GM18511 (cell line): ENCODE measurements around the gene PCGF2.
"Not testable (repeated sequence)": the region's sequence is repeated elsewhere in the genome, so short reads cannot be mapped to it uniquely, and the experiment has no call there.

Source experiments
- ATAC-seq: cut with Tn5 transposase; IDR thresholded peaks from one replicate; pipeline ENCODE4 v1.9.1; 2021; ENCODE audit warnings: mild to moderate bottlenecking, moderate library complexity; ENCODE audit not compliant: unreplicated experiment

Gene PCGF2

GRCh38 chr17:38748149-38748891 is at the start of gene PCGF2:
PCGF2 (minus strand) TSS chr17:38748336; CDS start chr17:38740402, 7,934 bp downstream.
- no peak for ATAC-seq

DNA sequence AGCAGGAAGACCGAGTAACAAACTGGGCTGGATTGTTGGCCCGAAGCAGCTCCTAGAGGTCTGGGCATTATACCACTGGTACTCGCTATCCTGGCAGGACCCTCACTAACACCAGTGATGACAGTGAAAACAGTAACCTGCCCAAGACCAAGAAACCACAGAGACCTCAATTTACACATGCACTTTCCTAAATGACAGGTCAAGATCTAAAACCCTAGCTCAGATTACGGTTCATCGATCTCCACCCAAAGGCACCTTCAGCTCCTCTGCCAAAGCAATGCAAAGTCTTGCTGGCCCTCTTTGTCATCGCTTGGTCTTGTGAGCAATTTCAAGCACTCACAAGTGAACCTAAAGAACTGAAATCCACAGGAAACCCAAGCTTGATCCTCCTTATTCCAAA is 49.7 kb upstream of the PCGF2 start:
- ATAC-seq = no peak

- ATAC-seq = no peak
These were observed 49.0 kb upstream of the PCGF2 start for GRCh38 chr17:38797158-38797490.

- ATAC-seq = no peak
These were observed 48.5 kb upstream of the PCGF2 start for GRCh38 chr17:38796451-38797157.

GRCh38 chr17:38794221-38794620 is 46.1 kb upstream of the PCGF2 start:
- ATAC-seq = no peak

GRCh38 chr17:38791162-38791561 is 43.0 kb upstream of the PCGF2 start:
- no peak for ATAC-seq

GRCh38 chr17:38790148-38790707 is 42.1 kb upstream of the PCGF2 start:
- ATAC-seq = not testable (repeated sequence)

- no peak for ATAC-seq
These were observed 41.0 kb upstream of the PCGF2 start for GRCh38 chr17:38789185-38789584.

DNA sequence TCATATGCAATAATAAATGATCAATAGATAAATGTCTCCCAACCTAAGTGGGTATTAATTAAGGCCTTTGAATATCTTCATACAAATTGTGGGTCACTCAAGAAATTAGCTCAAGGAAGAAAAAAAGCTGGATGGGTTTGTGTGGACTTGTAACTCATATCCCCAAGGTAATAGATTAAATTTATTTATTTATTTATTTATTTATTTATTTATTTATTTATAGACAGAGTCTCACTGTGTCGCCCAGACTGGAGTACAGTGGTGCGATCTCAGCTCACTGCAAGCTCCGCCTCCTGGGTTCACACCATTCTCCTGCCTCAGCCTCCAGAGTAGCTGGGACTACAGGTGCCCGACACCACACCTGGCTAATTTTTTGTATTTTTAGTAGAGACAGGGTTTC is 39.9 kb upstream of the PCGF2 start:
- not testable (repeated sequence) for ATAC-seq

GRCh38 chr17:38786372-38786771 is 38.2 kb upstream of the PCGF2 start:
- ATAC-seq = no peak

GRCh38 chr17:38783227-38783626 is 35.1 kb upstream of the PCGF2 start:
- no peak for ATAC-seq

- no peak for ATAC-seq
These were observed 32.0 kb upstream of the PCGF2 start for GRCh38 chr17:38779965-38780752.

GRCh38 chr17:38777641-38778250 is 29.6 kb upstream of the PCGF2 start:
- no peak for ATAC-seq

DNA sequence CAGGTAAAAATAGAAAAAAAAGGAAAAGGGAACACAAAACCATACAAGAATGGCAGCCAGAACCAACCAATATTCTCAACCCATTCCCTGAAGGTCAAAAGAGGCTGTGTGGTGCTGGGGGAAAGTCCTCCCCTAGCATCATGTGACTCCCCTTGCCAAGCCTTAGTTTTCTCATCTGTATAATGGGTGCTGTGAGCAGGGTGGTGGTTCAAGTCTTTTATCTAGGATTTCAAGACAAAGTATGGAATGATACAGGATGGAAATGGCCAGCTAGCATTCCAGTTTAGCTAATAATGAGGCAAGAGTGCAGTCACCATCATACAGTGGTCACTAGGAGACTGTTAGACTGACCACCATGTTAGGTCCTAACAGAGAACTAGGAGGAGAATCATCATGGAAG is 25.1 kb upstream of the PCGF2 start:
- no peak for ATAC-seq

DNA sequence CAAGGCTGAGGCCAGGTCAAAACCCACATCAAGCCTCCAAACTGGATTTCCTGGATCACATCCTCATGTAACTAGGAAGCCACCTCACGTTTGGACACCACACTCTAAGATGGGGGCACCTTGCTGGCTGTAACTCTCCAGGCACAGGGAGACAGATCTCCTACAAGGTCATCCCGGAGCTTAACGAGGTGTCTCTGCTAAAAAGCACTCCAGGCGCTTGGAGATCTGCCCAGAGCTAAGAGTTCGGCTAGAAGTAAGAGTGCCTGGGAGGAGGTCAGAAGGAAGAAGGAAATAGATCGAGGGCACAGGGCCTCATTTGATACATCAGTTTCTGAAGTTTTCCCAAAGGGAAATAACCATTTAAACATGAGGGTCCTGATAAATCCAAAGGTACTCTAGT is 20.3 kb upstream of the PCGF2 start:
- no peak for ATAC-seq

GRCh38 chr17:38766341-38766740 is 18.2 kb upstream of the PCGF2 start:
- ATAC-seq = no peak

GRCh38 chr17:38762231-38762630 is 14.1 kb upstream of the PCGF2 start:
- ATAC-seq = no peak

DNA sequence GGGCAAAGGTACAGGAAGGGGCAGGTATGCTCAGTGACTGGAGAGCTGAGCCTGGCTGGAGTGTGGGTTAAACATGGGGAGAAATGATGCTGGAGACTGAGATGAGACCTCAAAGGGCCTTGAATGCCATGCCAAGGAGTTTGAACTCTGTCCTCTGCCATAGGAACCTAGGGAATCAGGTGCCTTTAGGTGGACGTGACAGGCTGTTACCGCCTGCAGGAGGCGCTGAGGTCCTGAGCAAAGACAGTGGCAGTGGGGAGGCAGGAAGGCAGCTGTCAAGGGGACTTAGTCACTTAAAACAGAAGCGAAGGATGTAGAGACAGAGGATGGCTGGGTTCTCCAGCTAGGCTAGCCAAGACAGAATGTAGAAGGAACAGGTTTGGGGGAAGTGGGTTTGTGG is 13.5 kb upstream of the PCGF2 start:
- ATAC-seq = no peak

DNA sequence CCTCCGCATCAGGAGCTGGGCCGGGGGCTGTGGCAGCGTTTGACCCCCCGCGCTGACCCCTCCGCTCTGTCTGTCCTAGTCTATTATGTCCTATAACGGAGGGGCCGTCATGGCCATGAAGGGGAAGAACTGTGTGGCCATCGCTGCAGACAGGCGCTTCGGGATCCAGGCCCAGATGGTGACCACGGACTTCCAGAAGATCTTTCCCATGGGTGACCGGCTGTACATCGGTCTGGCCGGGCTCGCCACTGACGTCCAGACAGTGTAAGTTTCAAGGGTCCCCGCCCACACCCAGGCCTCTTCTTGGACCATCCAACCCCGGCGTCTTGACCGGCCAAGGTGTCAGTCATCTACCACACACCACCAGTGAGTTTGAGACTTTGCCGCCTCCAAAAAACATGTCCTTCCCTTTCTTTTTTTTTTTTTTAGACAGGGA is 5.0 kb upstream of the PCGF2 start:
- no peak for ATAC-seq

DNA sequence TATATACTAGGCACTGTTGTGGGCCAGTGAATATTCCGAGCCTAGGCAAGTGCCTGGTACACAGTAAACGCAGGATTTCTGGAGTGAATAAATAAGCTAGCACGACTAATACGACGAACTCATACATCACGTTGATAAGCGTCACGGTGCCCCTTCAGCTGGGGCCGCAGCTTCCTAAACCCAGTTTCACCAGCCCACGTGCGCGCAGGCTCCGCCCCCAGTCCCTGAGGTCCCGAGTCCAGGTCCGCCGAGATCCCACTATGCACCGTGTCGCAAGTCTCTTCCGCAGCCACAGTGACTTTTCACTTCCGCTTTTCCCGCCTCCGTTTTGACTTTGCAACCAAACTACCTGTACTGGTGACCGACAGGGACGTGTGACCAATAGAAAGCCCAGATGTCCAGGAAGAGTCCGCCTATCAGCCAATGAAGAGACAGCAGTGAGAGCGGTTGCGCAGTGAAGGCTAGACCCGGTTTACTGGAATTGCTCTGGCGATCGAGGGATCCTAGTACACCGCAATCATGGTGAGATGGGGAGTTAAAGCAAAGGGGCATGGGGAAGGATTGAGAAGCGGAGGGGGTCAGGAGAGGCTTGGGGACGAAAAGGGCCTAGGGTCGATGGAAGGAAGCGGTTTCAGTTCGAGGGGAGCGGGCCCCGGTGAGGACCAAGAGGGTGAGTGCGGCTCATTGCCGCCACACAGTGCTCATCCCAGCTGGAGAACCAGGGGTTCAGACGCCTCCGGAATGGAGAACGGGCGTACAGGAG is 4.4 kb upstream of the PCGF2 start, which contains the start of gene PSMB3:
PSMB3 (plus strand) TSS at position 434 of the 763 bp plus-strand sequence; CDS start at position 520, 86 bp downstream.
- ATAC-seq = peak; percentile 84
